ENCODE results near the gene HECTD3.
"Not testable (repeated sequence)": the region's sequence is repeated elsewhere in the genome, so short reads cannot be mapped to it uniquely, and the experiment has no call there.

HECTD3 gene

GRCh38 chr1:44962729-44963128 is 48.4 kb downstream of the HECTD3 start:
- no peak for DNase-seq (ENCODE audit: low read depth)
- no peak for TF ChIP-seq CTCF (IDR thresholded peaks at IDR 0.05; ENCODE audit: low read length, missing control alignments)
- H3K4me3 ChIP-seq (replicated peaks; ENCODE audit: low read depth, low read length) = no peak overlapping the region

- H3K4me3 ChIP-seq (replicated peaks; ENCODE audit: low read depth, low read length) = not testable (repeated sequence)
These were observed 49.1 kb downstream of the HECTD3 start for GRCh38 chr1:44962022-44962421.

DNA sequence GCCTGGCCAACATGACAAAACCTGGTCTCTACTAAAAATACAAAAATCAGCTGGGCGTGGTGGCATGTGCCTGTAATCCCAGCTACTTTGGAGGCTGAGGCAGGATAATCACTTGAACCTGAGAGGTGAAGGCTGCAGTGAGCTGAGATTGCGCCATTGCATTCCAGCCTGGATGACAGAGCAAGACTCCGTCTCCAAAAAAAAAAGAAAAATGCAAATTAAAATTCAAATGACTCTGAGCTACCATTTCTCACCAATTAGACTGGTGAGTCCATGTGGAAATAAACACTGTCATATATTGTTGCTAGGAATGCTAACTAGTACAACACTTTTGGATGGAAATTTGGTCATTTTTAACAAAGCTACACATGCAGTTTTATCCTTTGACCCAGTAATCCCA is 53.6 kb downstream of the HECTD3 start:
- H3K4me3 ChIP-seq (replicated peaks; ENCODE audit: low read depth, low read length); DNase-seq (ENCODE audit: low read depth): not testable (repeated sequence)

More at GRCh38 chr1:44962022-44962421, 49.1 kb downstream of the HECTD3 start:
- DNase-seq (ENCODE audit: low read depth) = not testable (repeated sequence)

DNA sequence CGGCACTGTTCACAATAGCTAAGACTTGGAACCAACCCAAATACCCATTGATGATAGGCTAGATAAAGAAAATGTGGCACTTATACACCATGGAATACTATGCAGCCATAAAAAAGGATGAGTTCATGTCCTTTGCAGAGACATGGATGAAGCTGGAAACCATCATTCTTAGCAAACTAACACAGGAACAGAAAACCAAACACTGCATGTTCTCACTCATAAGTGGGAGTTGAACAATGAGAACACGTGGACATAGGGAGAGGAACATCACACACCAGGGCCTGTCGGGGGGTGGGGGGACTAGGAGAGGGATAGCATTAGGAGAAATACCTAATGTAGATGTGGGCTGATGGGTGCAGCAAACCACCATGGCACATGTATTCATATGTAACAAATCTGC is 55.0 kb downstream of the HECTD3 start:
- DNase-seq (ENCODE audit: low read depth); H3K4me3 ChIP-seq (replicated peaks; ENCODE audit: low read depth, low read length): not testable (repeated sequence)
